Neutrophil (primary cell): ENCODE results near the gene SHC4.

Experiments
- H3K27ac ChIP-seq: fragments of 200-600 bp; sonication (generic); 2 replicates; pipeline ENCODE4 v1.5.1; 2016; ENCODE audit warnings: mild to moderate bottlenecking, moderate library complexity
- H3K27me3 ChIP-seq: fragments of 200-600 bp; sonication (generic); 2 replicates; pipeline ENCODE4 v1.6.0; 2016; ENCODE audit warnings: mild to moderate bottlenecking
- H3K36me3 ChIP-seq: fragments of 200-600 bp; sonication (generic); 2 replicates; pipeline ENCODE4 v1.5.1; 2017
- H3K4me1 ChIP-seq, 2 experiments: fragments of 200-600 bp in 1 of 2; sonication (generic) in 1 of 2; 1 replicate in 1 of 2; 2 replicates in 1 of 2; pipeline versions ENCODE4 v1.5.1 to v1.6.1; 2013 to 2016; ENCODE audit warnings: low read depth in 1 of 2, low read length in 1 of 2, mild to moderate bottlenecking in 1 of 2, moderate library complexity in 1 of 2; ENCODE audit not compliant: control insufficient read depth in 1 of 2, insufficient read depth in 1 of 2
- H3K4me3 ChIP-seq, 2 experiments: fragments of 200-600 bp in 1 of 2; sonication (generic) in 1 of 2; 1 replicate in 1 of 2; 2 replicates in 1 of 2; pipeline ENCODE4 v1.5.1; 2013 to 2016; ENCODE audit warnings: low read depth in 1 of 2, low read length in 1 of 2, mild to moderate bottlenecking in 1 of 2, moderate library complexity in 1 of 2
- H3K9me3 ChIP-seq: fragments of 200-600 bp; sonication (generic); 2 replicates; pipeline ENCODE4 v1.5.1; 2016
- TF ChIP-seq, protein P1 (sequence below): fragments of 200-600 bp; sonication (generic); IDR thresholded peaks from 2 replicates; pipeline ENCODE4 v1.5.1; 2016; ENCODE audit warnings: antibody characterized with exemption

Gene SHC4

GRCh38 chr15:48935236-48935635 lies 28.5 kb downstream of the SHC4 start:
- Histone ChIP-seq H3K4me3 (no peak overlapping the region), H3K4me1 (no peaks in the 10 kb centered on the region), H3K27ac (no peak overlapping the region), H3K36me3 (no peaks in the 10 kb centered on the region), H3K27me3 (no peaks in the 10 kb centered on the region), H3K9me3 (no peaks in the 10 kb centered on the region)
- TF ChIP-seq, protein P1, sequence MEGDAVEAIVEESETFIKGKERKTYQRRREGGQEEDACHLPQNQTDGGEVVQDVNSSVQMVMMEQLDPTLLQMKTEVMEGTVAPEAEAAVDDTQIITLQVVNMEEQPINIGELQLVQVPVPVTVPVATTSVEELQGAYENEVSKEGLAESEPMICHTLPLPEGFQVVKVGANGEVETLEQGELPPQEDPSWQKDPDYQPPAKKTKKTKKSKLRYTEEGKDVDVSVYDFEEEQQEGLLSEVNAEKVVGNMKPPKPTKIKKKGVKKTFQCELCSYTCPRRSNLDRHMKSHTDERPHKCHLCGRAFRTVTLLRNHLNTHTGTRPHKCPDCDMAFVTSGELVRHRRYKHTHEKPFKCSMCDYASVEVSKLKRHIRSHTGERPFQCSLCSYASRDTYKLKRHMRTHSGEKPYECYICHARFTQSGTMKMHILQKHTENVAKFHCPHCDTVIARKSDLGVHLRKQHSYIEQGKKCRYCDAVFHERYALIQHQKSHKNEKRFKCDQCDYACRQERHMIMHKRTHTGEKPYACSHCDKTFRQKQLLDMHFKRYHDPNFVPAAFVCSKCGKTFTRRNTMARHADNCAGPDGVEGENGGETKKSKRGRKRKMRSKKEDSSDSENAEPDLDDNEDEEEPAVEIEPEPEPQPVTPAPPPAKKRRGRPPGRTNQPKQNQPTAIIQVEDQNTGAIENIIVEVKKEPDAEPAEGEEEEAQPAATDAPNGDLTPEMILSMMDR = no peak

- TF ChIP-seq, protein P1 = no peak
- Histone ChIP-seq H3K36me3 (no peaks in the 10 kb centered on the region), H3K9me3 (no peaks in the 10 kb centered on the region), H3K27me3 (peaks cover 4% of the 10 kb centered on the region), H3K27ac (no peak overlapping the region), H3K4me3 (no peak overlapping the region), H3K4me1 (no peaks in the 10 kb centered on the region)
Observed at GRCh38 chr15:48930735-48931134, 33.0 kb downstream of the SHC4 start.

DNA sequence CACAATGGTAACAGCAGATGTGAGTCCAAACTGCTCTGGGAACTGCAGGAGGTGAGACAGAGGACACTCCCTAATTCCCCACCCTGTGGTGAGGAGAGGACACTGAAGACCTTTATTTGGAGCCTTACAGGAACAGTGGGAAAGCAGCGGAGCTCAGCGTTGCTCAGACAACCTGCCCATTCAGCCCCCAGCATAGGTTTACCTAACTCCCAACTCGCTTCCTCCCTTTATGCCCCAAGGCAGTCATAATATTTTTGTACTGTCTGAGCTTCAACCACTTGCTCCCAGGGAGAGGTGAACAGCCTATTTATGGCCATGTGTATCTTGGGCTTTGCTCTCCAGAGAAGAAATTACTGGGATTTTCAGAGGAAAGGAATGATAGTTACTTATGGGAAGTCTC lies 34.1 kb downstream of the SHC4 start:
- no peaks in the 10 kb centered on the region for H3K36me3 ChIP-seq
- H3K4me1 ChIP-seq = no peaks in the 10 kb centered on the region
- H3K27ac ChIP-seq = no peak overlapping the region
- no peaks in the 10 kb centered on the region for H3K9me3 ChIP-seq
- no peak overlapping the region for H3K4me3 ChIP-seq
- peaks cover 8% of the 10 kb centered on the region for H3K27me3 ChIP-seq
- TF ChIP-seq, protein P1 = no peak

- Histone ChIP-seq H3K36me3 (no peaks in the 10 kb centered on the region), H3K27me3 (peaks cover 8% of the 10 kb centered on the region), H3K4me3 (no peak overlapping the region), H3K4me1 (no peaks in the 10 kb centered on the region), H3K9me3 (no peaks in the 10 kb centered on the region), H3K27ac (no peak overlapping the region)
- TF ChIP-seq, protein P1 = no peak
Observed at GRCh38 chr15:48928877-48929538, 34.7 kb downstream of the SHC4 start.

DNA sequence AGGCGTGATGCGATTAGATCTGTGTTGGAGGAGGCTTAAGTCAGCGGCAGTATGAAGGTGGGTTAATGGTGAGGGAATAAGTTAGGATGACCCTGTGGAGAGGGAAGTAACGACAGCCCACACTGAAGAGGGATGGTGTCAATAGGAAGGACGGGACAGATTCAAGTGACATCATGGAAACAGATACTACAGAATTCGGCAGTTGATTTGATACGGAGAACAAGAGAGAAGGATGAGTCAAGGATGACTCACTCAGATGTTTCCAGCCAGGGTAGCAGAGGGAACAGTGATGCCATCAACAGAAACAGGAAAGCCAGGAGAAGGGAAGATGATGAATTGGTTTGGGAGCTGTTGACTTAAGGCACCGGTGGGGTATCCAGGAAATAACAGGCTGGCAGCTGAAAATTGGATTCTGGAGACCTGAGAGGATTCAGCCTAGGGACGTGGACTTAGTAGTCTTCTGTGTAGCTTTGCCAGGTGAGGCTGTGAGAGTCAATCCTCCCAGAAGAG lies 38.0 kb downstream of the SHC4 start:
- no peak overlapping the region for H3K27ac ChIP-seq
- H3K4me1 ChIP-seq = no peaks in the 10 kb centered on the region
- H3K36me3 ChIP-seq = no peaks in the 10 kb centered on the region
- H3K4me3 ChIP-seq = no peak overlapping the region
- H3K27me3 ChIP-seq = peaks cover 8% of the 10 kb centered on the region
- no peaks in the 10 kb centered on the region for H3K9me3 ChIP-seq
- TF ChIP-seq, protein P1 = no peak
